Dermis microvascular lymphatic vessel endothelial cell (primary cell): ENCODE data around the gene MACROH2A1. TPM values are rescaled to one million over a fixed set of nuclear protein-coding genes. Genes with fewer than 3 reads are reported as not detected.
A peak's percentile ranks its signal among the peaks of the same experiment; 100 is the strongest.

ENCODE experiments used
- DNase-seq, 2 donors: peaks; one replicate each; pipeline versions ENCODE4 v3.0.0 to v3.0.0-alpha.2; 2010; ENCODE audit warnings: low read depth in 2 of 2
- total RNA-seq: library from RNA; depleted of rRNA; stranded (reverse); fragments of >200 nt; gene quantifications from 2 replicates; pipeline ENCODE4 v1.2.1, GENCODE V29; 2014

The MACROH2A1 gene
- total RNA-seq, 1 donor from 2014 or later = 159 TPM

GRCh38 chr5:135356522-135357318, 42.3 kb downstream of the MACROH2A1 start:
- DNase-seq = peak; percentile 47 to 64

- DNase-seq = no peak
These were observed 43.9 kb downstream of the MACROH2A1 start for GRCh38 chr5:135355169-135355568.

GRCh38 chr5:135353952-135354721, 44.9 kb downstream of the MACROH2A1 start:
- DNase-seq = no peak

DNA sequence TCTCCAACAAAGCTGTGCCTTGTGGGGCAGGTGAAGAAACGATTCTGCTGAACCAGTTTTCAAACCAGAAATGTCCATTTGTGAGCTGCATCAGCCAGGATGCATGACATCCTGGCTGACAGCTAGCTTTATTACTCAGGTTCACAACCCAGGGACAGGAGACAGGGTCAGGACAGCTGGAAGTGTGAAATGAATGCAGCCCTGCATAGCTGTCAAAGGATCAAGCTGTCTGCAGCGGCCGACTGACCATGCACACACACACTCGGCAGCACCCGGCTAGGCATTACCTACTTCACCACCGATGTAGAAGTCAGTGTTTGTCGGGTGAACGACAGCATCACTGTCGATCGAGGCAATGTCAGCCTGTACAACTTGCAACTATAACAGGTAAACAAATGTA, 48.5 kb downstream of the MACROH2A1 start:
- DNase-seq = no peak

- no peak for DNase-seq
These were observed 49.1 kb downstream of the MACROH2A1 start for GRCh38 chr5:135349886-135350285.

DNA sequence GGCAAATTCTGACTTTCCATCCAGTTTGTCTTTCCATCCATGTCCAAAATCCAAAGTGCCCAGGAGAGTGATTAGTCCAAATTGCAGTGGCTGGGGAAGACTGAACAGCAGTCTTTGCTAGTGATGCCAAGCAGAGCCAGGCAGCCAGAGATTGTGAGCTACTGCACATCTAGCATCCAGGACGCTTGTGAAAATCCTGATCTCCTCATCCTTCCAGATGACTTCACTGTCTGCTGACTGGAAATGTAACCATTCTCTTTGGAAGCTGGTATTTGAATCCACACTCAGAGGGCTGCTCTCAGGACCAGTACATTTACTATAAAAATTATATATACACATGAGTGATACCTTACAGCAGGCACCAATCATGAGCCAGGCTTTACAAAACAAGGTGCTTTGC, 49.6 kb downstream of the MACROH2A1 start:
- no peak for DNase-seq

- no peak for DNase-seq
These were observed 50.1 kb downstream of the MACROH2A1 start for GRCh38 chr5:135348918-135349317.

GRCh38 chr5:135347392-135347791, 51.6 kb downstream of the MACROH2A1 start:
- DNase-seq = no peak

DNA sequence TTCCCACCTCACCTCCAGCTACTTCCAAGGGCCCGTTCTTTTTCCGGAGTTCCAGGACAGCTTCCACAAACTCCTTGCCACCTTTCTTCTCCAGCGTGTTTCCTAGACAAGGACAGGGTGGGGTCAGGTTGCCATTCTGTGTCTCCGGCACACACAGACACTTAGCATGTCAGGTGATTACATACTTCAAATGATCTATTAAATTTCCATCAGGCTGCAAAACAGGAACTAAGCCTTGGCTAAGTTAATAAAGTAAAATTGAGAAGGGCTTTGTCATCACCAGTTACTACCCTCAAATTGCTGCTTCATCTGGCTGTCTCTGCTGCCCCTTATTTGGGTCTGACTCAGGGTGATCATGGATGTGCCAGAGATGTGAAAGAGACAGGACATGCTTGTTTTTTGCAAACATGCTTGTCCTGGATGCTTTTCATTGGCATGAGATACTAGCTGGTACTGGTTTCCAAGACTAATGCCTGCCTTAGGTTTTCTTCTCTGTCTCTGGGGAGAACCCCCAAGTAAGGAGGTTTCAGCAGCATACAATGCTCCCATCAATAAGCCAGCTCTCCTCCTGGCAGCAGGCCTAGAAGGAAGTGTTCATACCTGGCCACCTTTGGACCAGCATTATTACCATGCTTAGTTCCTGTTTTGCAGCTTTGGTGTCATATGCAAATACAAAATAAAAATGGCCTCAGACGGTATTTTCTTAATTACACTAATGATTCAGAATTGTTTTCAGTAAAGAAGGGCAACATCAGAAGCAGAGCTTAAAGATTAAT, 52.9 kb downstream of the MACROH2A1 start:
- DNase-seq = no peak

- no peak for DNase-seq
These were observed 54.7 kb downstream of the MACROH2A1 start for GRCh38 chr5:135344349-135344748.

DNA sequence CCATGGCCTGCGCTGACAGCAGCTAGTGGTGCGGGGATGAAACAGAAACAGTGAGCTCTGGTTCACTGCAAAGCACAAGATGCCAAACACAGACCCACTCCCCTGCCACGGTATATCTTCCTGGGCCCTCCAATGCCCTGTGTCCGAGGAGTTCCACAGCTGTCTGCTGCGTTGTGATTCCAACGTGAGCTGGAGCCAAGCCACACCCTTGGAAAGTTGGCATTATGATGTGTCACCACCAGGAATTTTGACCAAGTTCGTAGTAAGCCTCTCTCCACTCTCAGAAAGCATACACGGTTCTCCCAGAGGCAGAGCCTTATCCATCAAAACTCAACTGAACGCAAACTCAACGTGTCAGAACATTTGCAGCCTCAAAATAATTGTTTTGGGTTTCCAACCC, 55.6 kb downstream of the MACROH2A1 start:
- DNase-seq = no peak

DNA sequence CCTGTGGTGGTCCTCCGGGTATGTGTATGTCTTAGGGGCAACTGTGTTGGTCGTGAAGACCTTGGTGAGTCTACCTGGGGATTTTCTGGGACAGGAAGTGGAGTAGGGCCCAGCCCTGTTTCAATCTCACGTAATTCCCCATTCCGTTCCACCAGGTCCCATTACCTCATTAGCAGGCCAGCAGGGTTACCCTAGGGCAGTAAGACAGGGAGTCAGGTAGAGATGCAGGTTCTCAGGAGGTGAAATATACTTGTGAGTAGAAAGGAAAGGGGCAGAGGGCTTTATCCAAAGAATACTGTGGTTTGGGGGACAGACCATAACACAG, 56.5 kb downstream of the MACROH2A1 start:
- no peak for DNase-seq

DNA sequence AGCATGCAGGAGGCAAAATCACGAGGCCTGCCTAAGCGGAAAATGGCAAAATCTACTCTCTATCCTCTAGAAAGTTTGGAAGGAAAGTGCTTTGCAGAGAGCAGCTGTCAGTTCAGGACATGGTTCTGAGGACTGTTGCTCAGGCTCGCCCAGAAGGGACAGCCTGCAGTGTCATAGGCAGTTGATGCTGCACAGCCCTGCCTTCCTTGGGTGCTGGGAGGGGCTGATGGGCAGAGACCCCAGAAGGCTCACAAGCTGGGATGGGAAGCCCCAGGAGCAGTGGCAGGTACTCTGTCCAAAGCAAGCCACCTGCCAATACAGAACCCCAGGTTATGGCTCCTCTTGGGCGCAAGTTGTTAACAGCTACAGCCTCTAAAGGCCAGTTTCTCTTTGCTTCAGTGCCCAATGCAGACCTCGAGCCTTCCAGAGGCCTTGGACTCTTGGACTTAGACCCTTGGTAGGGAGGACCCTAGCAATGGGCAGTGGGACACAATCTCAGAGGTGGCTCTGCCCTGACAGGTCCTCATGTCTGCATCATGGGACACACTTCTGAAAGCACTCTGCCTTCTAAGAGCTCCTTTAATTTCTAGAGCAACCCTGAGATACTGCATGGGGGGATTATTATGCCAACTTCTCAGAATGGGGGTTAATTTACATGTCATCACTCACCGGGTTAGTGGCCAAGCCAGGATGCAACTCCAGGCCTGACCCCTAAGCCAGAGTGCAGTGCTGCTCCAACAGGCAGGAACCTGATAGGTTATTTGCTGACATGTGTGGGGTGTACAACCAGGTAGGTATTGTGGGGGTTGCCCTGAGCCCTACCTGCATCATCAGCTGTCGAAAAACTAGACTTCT, 57.1 kb downstream of the MACROH2A1 start:
- DNase-seq = no peak

- DNase-seq = no peak
These were observed 57.9 kb downstream of the MACROH2A1 start for GRCh38 chr5:135341016-135341666.

- DNase-seq = no peak
These were observed 58.5 kb downstream of the MACROH2A1 start for GRCh38 chr5:135340568-135340967.

GRCh38 chr5:135339623-135340022, 59.4 kb downstream of the MACROH2A1 start:
- no peak for DNase-seq

GRCh38 chr5:135339189-135339588, 59.8 kb downstream of the MACROH2A1 start:
- DNase-seq = no peak

GRCh38 chr5:135337064-135337463, 62.0 kb downstream of the MACROH2A1 start:
- no peak for DNase-seq

DNA sequence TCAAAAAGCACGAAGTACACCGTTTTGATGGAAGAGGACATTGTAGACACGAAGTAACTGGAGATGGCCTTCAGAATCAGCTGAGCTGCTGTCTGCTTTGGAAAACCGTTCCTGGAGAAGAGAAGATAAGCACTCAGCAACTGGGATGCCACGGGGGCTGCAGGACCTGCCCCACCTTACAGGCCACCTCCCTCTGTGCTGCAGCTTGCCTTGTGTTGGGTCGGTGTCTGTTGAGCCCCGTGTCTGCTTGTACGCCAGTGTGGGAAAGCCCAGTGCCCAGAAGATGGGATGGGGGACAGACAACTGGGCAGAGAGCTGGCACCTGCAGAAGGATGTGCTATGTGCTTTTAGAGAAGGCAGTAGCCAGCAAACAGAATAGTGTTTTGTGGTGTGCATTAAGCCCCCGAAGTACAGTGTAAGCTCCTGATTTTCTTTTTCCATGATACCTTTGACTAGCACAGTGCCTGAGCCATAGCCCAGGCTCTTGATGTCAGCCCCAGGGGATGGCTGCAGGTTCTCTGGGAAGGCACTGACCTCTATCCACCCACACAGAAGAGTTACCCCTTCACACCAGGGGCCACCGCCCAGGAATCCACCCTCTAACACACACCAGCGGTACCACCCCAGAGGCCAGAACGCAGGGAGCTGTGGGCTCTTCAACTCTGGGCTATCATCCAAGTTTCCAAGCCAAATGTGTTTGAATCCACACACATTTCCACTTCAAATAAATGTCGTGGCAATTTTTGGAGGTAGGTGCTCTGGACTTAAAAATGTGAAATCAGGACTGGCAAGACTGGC, 63.8 kb downstream of the MACROH2A1 start:
- DNase-seq = no peak
